ENCODE data around the gene FUOM. TPM values are rescaled to one million over a fixed set of nuclear protein-coding genes. Genes with fewer than 3 reads are reported as not detected.

FUOM gene
- total and polyA plus RNA-seq, 2 of the 8 experiments (the other 6 are each of a cell fraction or from before 2014, with no cell fraction given): 22.0 to 30.4 TPM

- no peak overlapping the region for H2BK20ac ChIP-seq (ENCODE audit: low read length)
- WGBS, 2 experiments (ENCODE audit: extremely low coverage in 1 of 2, insufficient coverage in 1 of 2, insufficient read length in 1 of 2, insufficient replicate concordance in 2 of 2, low coverage in 1 of 2, low lambda C conversion rate in 2 of 2, missing lambda C conversion rate in 1 of 2): 77% methylated on average over 24 of the region's 24 CpGs; no CpG with 5 or more reads in 1 of the 2 experiments
- H3K4me3 ChIP-seq (ENCODE audit: extremely low read depth in 1 of 4, insufficient read depth in 2 of 4, low read depth in 3 of 4, low read length in 4 of 4): no peak overlapping the region
- TF ChIP-seq GTF2F1 (IDR thresholded peaks at IDR 0.05; ENCODE audit: borderline replicate concordance, low read depth, low read length): no peak
- TF ChIP-seq CTCF (IDR thresholded peaks at IDR 0.05; ENCODE audit: control extremely low read depth in 1 of 3, insufficient read depth in 1 of 3, low read depth in 1 of 3, low read length in 3 of 3): peak in 2 of 3 experiments; percentile 57 to 59; a peak in 3 of 4 replicates
- no peak for TF ChIP-seq POU5F1 (IDR thresholded peaks at IDR 0.05; ENCODE audit: low read depth, low read length)
- TF ChIP-seq TCF12 (IDR thresholded peaks at IDR 0.05; ENCODE audit: low read depth, low read length): no peak
- TF ChIP-seq TBP (IDR thresholded peaks at IDR 0.05; ENCODE audit: low read depth, low read length): no peak
- peak; percentile 45; the same call in 1 of the 2 replicates for TF ChIP-seq MAX (IDR thresholded peaks at IDR 0.05)
- no peak for TF ChIP-seq BCL11A (IDR thresholded peaks at IDR 0.05; ENCODE audit: low read depth in 2 of 2, low read length in 2 of 2)
- no peak for TF ChIP-seq ASH2L (IDR thresholded peaks at IDR 0.05; ENCODE audit: low read length)
Measured at GRCh38 chr10:133351408-133352318, 6.2 kb downstream of the FUOM start.

More at GRCh38 chr10:133351408-133352318, 6.2 kb downstream of the FUOM start:
- Histone ChIP-seq H3K4me1 (replicated peaks in 1 of 4; ENCODE audit: control insufficient read depth in 3 of 4, insufficient read depth in 4 of 4, low read length in 3 of 4) (peaks cover 0 to 21% (median 3%) of the 10 kb centered on the region in 4 experiments; a peak in 5 of 7 replicates), H3K27ac (ENCODE audit: low read depth, low read length) (no peak overlapping the region), H3K14ac (ENCODE audit: insufficient read length) (no peak overlapping the region), H4K20me1 (replicated peaks in 1 of 2; ENCODE audit: control insufficient read depth in 1 of 2, insufficient read depth in 2 of 2, low read length in 2 of 2) (peaks cover 7 to 22% of the 10 kb centered on the region in 2 experiments), H3K18ac (ENCODE audit: extremely low read depth, low read length) (no peak overlapping the region), H2AK5ac (ENCODE audit: low read depth, low read length) (no peak overlapping the region), H4K8ac (ENCODE audit: extremely low read depth, insufficient read depth, low read length) (peak overlapping the region; percentile 21; the same call in 1 of the 2 replicates), H3K4me2 (ENCODE audit: insufficient read depth in 1 of 2, low read depth in 2 of 2, low read length in 2 of 2) (no peak overlapping the region), H2BK120ac (replicated peaks; ENCODE audit: low read depth, low read length) (no peak overlapping the region), H3K79me2 (ENCODE audit: control insufficient read depth in 1 of 2, insufficient read depth in 2 of 2, low read length in 2 of 2) (no peaks in the 10 kb centered on the region), H3K4ac (replicated peaks; ENCODE audit: insufficient read length, low read depth, low read length) (no peak overlapping the region), H3K27me3 (replicated peaks in 1 of 4; ENCODE audit: control insufficient read depth in 3 of 4, extremely low read depth in 1 of 4, insufficient read depth in 3 of 4, low read length in 3 of 4) (no peaks in the 10 kb centered on the region; a peak in 1 of 7 replicates), H2BK5ac (ENCODE audit: low read depth, low read length) (no peak overlapping the region), H3K36me3 (ENCODE audit: control insufficient read depth in 2 of 4, insufficient read depth in 4 of 4, low read length in 3 of 4) (no peaks in the 10 kb centered on the region; a peak in 2 of 8 replicates), H3K79me1 (ENCODE audit: low read depth, low read length) (no peaks in the 10 kb centered on the region; the same call in 1 of the 2 replicates), H4K5ac (ENCODE audit: insufficient read length, low read depth, low read length) (no peak overlapping the region), H2AFZ (ENCODE audit: low read length) (no peak overlapping the region), H3K9ac (replicated peaks in 1 of 4; ENCODE audit: extremely low read depth in 1 of 4, low read depth in 3 of 4, low read length in 3 of 4) (no peak overlapping the region), H2BK15ac (ENCODE audit: low read length) (no peak overlapping the region), H3K23me2 (ENCODE audit: low read depth, low read length) (peaks cover 4% of the 10 kb centered on the region; the same call in 1 of the 2 replicates), H3K56ac (replicated peaks; ENCODE audit: insufficient read length, low read depth, low read length) (no peak overlapping the region), H3K23ac (ENCODE audit: insufficient read length) (no peak overlapping the region), H2BK12ac (ENCODE audit: low read depth, low read length) (no peak overlapping the region), H4K91ac (replicated peaks; ENCODE audit: insufficient read length, low read length) (no peak overlapping the region), H3K9me3 (ENCODE audit: insufficient read depth in 2 of 2, low read depth in 1 of 2, low read length in 1 of 2) (no peaks in the 10 kb centered on the region)
- CTCF ChIA-PET (ENCODE audit: partially characterized antibody): interaction anchor here (0.9 to 3.7 kb wide), 14 partner anchors 8 to 154 kb away, joined by 3 to 32 read pairs (median 4); no protein-coding TSS in a partner anchor
- DNase-seq (ENCODE audit: low read depth in 1 of 2, low spot score in 2 of 2) (peak in 1 of 2 experiments; percentile 65), FAIRE-seq (no peak)
- POLR2A ChIA-PET (ENCODE audit: partially characterized antibody): interaction anchor here (1.0 to 2.7 kb wide), 6 partner anchors 8 to 71 kb away, joined by 3 to 9 read pairs (median 6); no protein-coding TSS in a partner anchor
